HEK293 (cell line): ENCODE data around the gene FBXL13.
A peak's percentile ranks its signal among the peaks of the same experiment; 100 is the strongest.

Source experiments
- YY1 ChIP-seq: fragments of 450-650 bp; formaldehyde crosslinking; IDR thresholded peaks from 2 replicates; pipeline ENCODE4 v1.5.1; 2018; ENCODE audit warnings: missing biosample characterization, missing genetic modification characterization
- ZBTB10 ChIP-seq: fragments of 450-650 bp; formaldehyde crosslinking; IDR thresholded peaks from 2 replicates; pipeline ENCODE4 v1.5.1; 2016; ENCODE audit warnings: missing biosample characterization, missing genetic modification characterization
- ZBTB17 ChIP-seq: fragments of 450-650 bp; formaldehyde crosslinking; IDR thresholded peaks from 2 replicates; pipeline ENCODE4 v1.5.1; 2016; ENCODE audit warnings: missing biosample characterization, missing genetic modification characterization
- ZBTB44 ChIP-seq: fragments of 450-650 bp; IDR thresholded peaks from 2 replicates; pipeline ENCODE4 v1.5.1; 2018; ENCODE audit warnings: missing biosample characterization, mild to moderate bottlenecking, missing genetic modification characterization
- ZNF10 ChIP-seq: fragments of 450-650 bp; formaldehyde crosslinking; IDR thresholded peaks from 2 replicates; pipeline ENCODE4 v1.5.1; 2017; ENCODE audit warnings: missing biosample characterization, missing genetic modification characterization
- ZNF114 ChIP-seq: fragments of 450-650 bp; formaldehyde crosslinking; IDR thresholded peaks from 2 replicates; pipeline ENCODE4 v1.5.0; 2017; ENCODE audit warnings: missing biosample characterization, missing genetic modification characterization
- ZNF174 ChIP-seq: fragments of 450-650 bp; formaldehyde crosslinking; IDR thresholded peaks from 2 replicates; pipeline ENCODE4 v1.5.0; 2017; ENCODE audit warnings: missing biosample characterization, mild to moderate bottlenecking, missing genetic modification characterization
- ZNF184 ChIP-seq: fragments of 450-650 bp; IDR thresholded peaks from 2 replicates; pipeline ENCODE4 v1.5.1; 2018; ENCODE audit warnings: missing biosample characterization, mild to moderate bottlenecking, missing genetic modification characterization
- ZNF211 ChIP-seq: fragments of 450-650 bp; formaldehyde crosslinking; IDR thresholded peaks from 2 replicates; pipeline ENCODE4 v1.5.1; 2016; ENCODE audit warnings: low read depth, missing biosample characterization, missing genetic modification characterization
- ZNF248 ChIP-seq: fragments of 450-650 bp; formaldehyde crosslinking; IDR thresholded peaks from 2 replicates; pipeline ENCODE4 v1.5.1; 2017; ENCODE audit warnings: missing biosample characterization, missing genetic modification characterization
- ZNF26 ChIP-seq: fragments of 450-650 bp; formaldehyde crosslinking; IDR thresholded peaks from 2 replicates; pipeline ENCODE4 v1.5.1; 2016; ENCODE audit warnings: missing biosample characterization, missing genetic modification characterization
- ZNF404 ChIP-seq: fragments of 450-650 bp; formaldehyde crosslinking; IDR thresholded peaks from 2 replicates; pipeline ENCODE4 v1.5.1; 2017; ENCODE audit warnings: missing biosample characterization, missing genetic modification characterization
- ZNF544 ChIP-seq: fragments of 450-650 bp; formaldehyde crosslinking; IDR thresholded peaks from 2 replicates; pipeline ENCODE4 v1.5.0; 2017; ENCODE audit warnings: missing biosample characterization, missing genetic modification characterization
- ZNF600 ChIP-seq: fragments of 450-650 bp; formaldehyde crosslinking; IDR thresholded peaks from 2 replicates; pipeline ENCODE4 v1.5.1; 2016; ENCODE audit warnings: missing biosample characterization, missing genetic modification characterization
- ZNF658 ChIP-seq: fragments of 450-650 bp; formaldehyde crosslinking; IDR thresholded peaks from 2 replicates; pipeline ENCODE4; 2016; ENCODE audit warnings: missing biosample characterization, missing genetic modification characterization
- ZSCAN18 ChIP-seq: fragments of 450-650 bp; formaldehyde crosslinking; IDR thresholded peaks from 2 replicates; pipeline ENCODE4 v1.5.1; 2016; ENCODE audit warnings: missing biosample characterization, missing genetic modification characterization
- TF ChIP-seq, protein P1 (sequence below): fragments of 450-650 bp; formaldehyde crosslinking; IDR thresholded peaks from 2 replicates; pipeline ENCODE4 v1.5.1; 2016; ENCODE audit warnings: missing biosample characterization, missing genetic modification characterization
- TF ChIP-seq, protein P2 (sequence below): fragments of 450-650 bp; formaldehyde crosslinking; IDR thresholded peaks from 2 replicates; pipeline ENCODE4 v1.5.1; 2016; ENCODE audit warnings: missing biosample characterization, missing genetic modification characterization, borderline replicate concordance
- TF ChIP-seq, protein P3 (sequence below): fragments of 450-650 bp; formaldehyde crosslinking; IDR thresholded peaks from 2 replicates; pipeline ENCODE4 v1.5.1; 2016; ENCODE audit warnings: missing biosample characterization, missing genetic modification characterization, borderline replicate concordance

Gene FBXL13

GRCh38 chr7:102991540-102992214 is 82.9 kb downstream of the FBXL13 start (continued):
- no peak for TF ChIP-seq ZNF174
- TF ChIP-seq ZNF26 = no peak
- TF ChIP-seq ZNF10 (tag by site-specific recombination) = 0 out of 2 replicates have a peak, but pooled peaks have one; percentile 32
- no peak for TF ChIP-seq ZBTB17 (tag by site-specific recombination)
- TF ChIP-seq ZBTB44 (tag by site-specific recombination) = peak; percentile 50; the same call in 1 of the 2 replicates
- TF ChIP-seq, protein P1, sequence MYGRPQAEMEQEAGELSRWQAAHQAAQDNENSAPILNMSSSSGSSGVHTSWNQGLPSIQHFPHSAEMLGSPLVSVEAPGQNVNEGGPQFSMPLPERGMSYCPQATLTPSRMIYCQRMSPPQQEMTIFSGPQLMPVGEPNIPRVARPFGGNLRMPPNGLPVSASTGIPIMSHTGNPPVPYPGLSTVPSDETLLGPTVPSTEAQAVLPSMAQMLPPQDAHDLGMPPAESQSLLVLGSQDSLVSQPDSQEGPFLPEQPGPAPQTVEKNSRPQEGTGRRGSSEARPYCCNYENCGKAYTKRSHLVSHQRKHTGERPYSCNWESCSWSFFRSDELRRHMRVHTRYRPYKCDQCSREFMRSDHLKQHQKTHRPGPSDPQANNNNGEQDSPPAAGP (tag by site-specific recombination) = peak; percentile 74
- TF ChIP-seq ZBTB10 (tag by site-specific recombination) = no peak
- TF ChIP-seq ZNF658 (tag by site-specific recombination) = no peak
- no peak for TF ChIP-seq ZNF114
- peak; percentile 48; the same call in 1 of the 2 replicates for TF ChIP-seq ZSCAN18 (tag by site-specific recombination)
- no peak for TF ChIP-seq YY1
- TF ChIP-seq ZNF544 (tag by site-specific recombination) = no peak
- peak; percentile 94 for TF ChIP-seq ZNF600 (tag by site-specific recombination)
- TF ChIP-seq, protein P2, sequence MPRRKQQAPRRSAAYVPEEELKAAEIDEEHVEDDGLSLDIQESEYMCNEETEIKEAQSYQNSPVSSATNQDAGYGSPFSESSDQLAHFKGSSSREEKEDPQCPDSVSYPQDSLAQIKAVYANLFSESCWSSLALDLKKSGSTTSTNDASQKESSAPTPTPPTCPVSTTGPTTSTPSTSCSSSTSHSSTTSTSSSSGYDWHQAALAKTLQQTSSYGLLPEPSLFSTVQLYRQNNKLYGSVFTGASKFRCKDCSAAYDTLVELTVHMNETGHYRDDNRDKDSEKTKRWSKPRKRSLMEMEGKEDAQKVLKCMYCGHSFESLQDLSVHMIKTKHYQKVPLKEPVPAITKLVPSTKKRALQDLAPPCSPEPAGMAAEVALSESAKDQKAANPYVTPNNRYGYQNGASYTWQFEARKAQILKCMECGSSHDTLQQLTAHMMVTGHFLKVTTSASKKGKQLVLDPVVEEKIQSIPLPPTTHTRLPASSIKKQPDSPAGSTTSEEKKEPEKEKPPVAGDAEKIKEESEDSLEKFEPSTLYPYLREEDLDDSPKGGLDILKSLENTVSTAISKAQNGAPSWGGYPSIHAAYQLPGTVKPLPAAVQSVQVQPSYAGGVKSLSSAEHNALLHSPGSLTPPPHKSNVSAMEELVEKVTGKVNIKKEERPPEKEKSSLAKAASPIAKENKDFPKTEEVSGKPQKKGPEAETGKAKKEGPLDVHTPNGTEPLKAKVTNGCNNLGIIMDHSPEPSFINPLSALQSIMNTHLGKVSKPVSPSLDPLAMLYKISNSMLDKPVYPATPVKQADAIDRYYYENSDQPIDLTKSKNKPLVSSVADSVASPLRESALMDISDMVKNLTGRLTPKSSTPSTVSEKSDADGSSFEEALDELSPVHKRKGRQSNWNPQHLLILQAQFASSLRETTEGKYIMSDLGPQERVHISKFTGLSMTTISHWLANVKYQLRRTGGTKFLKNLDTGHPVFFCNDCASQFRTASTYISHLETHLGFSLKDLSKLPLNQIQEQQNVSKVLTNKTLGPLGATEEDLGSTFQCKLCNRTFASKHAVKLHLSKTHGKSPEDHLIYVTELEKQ (tag by site-specific recombination) = peak; percentile 89
- peak; percentile 83 for TF ChIP-seq ZNF184 (tag by site-specific recombination)
- TF ChIP-seq ZNF404 (tag by site-specific recombination) = no peak
- TF ChIP-seq ZNF211 (tag by site-specific recombination) = no peak
- TF ChIP-seq ZNF248 = no peak
- TF ChIP-seq, protein P3, sequence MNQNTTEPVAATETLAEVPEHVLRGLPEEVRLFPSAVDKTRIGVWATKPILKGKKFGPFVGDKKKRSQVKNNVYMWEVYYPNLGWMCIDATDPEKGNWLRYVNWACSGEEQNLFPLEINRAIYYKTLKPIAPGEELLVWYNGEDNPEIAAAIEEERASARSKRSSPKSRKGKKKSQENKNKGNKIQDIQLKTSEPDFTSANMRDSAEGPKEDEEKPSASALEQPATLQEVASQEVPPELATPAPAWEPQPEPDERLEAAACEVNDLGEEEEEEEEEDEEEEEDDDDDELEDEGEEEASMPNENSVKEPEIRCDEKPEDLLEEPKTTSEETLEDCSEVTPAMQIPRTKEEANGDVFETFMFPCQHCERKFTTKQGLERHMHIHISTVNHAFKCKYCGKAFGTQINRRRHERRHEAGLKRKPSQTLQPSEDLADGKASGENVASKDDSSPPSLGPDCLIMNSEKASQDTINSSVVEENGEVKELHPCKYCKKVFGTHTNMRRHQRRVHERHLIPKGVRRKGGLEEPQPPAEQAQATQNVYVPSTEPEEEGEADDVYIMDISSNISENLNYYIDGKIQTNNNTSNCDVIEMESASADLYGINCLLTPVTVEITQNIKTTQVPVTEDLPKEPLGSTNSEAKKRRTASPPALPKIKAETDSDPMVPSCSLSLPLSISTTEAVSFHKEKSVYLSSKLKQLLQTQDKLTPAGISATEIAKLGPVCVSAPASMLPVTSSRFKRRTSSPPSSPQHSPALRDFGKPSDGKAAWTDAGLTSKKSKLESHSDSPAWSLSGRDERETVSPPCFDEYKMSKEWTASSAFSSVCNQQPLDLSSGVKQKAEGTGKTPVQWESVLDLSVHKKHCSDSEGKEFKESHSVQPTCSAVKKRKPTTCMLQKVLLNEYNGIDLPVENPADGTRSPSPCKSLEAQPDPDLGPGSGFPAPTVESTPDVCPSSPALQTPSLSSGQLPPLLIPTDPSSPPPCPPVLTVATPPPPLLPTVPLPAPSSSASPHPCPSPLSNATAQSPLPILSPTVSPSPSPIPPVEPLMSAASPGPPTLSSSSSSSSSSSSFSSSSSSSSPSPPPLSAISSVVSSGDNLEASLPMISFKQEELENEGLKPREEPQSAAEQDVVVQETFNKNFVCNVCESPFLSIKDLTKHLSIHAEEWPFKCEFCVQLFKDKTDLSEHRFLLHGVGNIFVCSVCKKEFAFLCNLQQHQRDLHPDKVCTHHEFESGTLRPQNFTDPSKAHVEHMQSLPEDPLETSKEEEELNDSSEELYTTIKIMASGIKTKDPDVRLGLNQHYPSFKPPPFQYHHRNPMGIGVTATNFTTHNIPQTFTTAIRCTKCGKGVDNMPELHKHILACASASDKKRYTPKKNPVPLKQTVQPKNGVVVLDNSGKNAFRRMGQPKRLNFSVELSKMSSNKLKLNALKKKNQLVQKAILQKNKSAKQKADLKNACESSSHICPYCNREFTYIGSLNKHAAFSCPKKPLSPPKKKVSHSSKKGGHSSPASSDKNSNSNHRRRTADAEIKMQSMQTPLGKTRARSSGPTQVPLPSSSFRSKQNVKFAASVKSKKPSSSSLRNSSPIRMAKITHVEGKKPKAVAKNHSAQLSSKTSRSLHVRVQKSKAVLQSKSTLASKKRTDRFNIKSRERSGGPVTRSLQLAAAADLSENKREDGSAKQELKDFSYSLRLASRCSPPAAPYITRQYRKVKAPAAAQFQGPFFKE (tag by site-specific recombination) = no peak
